Skin of body (tissue), 2 donors: ENCODE measurements around the gene PECR. TPM values are rescaled to one million over a fixed set of nuclear protein-coding genes. Genes with fewer than 3 reads are reported as not detected.
"Not testable (repeated sequence)": the region's sequence is repeated elsewhere in the genome, so short reads cannot be mapped to it uniquely, and the experiment has no call there.

ENCODE experiments used
- DNase-seq: peaks from one replicate; lab custom pipeline; 2025; lab: John Stamatoyannopoulos, UW
- total RNA-seq: library from RNA; depleted of rRNA; stranded (reverse); fragments of >200 nt; gene quantifications from one replicate; pipeline ENCODE4 v1.2.3, GENCODE V29; 2014

Gene PECR
- total RNA-seq, 1 donor from 2014 or later, result 21.7 TPM

DNA sequence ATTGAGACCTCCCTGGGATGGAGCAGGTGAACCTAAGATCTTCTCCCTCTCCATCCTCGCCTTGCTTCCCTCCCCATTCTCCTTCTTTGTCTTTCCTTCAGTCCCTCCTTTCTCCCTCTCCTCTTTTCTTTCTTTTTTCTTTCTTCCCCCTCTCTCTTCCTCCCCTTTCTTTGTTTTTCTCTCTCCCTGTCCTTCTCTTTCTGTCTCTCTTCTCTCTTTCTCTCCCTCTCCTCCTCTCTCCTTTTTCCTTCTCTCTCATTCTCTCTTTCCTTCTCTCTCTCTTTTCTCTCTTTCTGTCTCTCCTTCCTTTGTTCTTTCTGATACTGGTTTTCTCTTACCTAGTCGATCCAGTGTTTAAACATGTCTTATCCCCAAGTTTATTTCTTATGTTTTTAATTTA lies 78.9 kb downstream of the PECR start:
- DNase-seq, result no peak

DNA sequence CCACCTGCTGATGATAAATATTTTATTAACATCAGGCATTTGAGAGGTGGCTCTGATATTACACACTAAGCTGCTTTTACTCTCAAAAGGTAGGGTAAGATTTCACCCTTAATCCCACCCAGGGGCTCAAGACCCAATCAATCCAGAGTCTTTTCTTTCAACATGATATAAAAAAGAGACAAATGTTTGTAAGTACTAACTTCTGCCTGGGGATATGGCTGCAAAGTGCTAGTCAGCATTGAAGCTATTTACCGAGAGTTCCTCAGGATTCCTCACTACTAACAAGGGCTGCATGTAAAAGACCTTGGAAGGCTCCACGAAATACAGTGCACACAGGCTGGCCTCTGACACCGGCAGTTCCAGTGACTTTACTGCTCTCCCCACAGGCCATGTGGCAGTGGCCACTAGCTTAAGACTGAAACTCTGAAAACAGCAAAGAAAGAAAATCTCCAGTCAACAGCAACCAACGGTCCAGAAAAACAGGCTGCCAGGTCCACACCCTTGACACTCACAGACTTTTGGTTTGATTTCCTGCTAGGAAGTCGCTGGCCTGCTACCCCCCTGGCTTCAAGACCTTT lies 79.4 kb downstream of the PECR start:
- DNase-seq, result no peak

DNA sequence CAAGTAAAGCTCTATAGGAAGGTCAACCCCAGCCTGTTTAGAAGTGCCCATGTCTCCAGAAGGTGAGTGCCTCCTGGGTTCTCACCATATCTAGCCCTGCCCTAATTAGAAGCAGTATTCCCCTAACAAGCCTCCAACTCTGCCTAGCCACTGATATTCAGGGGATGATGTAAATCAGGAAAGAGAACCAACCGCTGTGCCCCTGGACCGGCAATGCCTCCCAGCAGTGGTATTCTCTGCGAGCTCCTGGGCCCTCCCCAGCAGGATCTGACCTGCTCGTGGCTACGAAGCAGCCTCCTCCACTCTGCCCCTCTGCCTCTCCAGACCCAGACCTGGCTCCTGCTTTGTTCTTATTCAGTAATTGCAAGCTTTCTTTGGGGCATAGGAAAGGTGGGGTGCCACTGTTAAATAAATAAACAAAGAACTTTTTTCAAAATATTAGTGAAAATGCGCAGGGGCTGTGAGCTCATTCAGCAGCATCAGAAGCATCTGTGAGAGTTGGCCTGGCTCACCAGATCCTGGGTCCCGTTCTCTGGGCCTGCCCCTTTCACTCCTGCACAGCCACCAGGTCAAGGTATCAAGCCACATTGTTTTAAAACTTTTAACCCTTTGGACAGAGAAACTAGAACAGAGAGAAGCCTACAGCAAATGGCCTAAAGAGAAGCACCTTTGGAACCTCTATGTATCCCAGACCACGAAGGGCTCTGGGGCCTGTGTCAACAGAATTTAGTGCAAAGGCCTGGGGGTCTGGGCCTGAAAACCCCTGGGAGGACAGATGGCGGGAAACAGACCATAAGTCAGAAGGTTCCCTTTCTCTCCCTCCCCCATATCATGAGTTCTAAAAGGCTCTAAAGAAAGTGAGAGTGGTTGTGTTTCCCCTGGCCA lies 80.2 kb downstream of the PECR start:
- no peak for DNase-seq

DNA sequence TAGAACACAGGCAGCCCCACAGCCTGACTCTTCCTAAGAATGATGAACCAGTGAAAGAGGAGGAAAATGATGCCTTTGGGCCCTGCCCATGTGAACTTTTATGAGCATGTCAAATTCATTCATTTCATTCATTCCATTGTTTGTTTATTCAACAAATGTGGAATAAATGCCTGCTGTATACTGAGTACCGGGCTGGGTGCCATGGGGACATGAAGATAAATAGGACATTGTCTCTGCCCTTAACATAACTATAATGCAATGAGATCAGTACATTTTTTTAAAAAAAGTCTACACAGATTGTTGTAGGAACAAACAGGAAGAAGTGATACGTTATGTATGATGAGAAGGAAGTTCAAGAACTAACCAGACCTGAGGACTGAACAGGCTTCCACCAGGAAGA lies 83.0 kb downstream of the PECR start:
- DNase-seq, result no peak

DNA sequence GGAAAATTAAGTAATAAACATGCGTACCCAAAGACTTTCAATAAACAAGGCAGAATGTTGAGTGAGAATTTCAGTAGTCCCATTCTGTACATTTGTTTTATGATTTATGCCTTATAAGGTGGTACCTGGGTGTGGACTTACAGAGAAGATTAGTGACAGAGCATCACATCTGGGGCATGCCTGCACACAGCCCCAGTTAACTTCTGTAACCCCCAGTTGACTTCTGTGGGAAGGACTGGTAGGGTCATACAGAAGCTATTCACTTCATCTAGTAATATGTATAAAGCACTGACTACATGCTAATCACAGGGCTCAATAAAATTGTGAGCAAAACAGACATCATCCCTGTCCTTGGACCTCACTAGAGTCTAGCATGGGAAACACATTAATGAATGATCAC lies 84.4 kb downstream of the PECR start:
- DNase-seq, result no peak

DNA sequence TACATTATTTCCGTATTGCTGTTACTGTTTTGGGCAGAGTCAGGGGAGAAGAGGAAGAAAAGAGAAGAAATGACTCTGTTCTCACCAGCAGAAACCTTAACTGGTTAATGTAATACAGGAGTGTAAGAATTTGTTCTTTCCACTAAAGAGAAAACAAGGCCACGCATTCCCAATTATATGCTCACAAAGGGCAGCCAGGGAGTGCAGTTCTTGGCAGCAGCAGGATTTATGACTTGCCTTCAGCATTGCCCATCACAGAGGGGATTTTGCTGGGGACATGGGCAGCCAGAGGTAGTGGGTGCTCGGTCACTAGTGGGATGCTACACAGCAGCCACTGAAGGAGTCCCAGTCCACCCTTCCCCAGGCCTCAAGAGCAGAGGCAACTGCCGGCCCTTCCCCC lies 86.7 kb downstream of the PECR start:
- DNase-seq, result no peak

DNA sequence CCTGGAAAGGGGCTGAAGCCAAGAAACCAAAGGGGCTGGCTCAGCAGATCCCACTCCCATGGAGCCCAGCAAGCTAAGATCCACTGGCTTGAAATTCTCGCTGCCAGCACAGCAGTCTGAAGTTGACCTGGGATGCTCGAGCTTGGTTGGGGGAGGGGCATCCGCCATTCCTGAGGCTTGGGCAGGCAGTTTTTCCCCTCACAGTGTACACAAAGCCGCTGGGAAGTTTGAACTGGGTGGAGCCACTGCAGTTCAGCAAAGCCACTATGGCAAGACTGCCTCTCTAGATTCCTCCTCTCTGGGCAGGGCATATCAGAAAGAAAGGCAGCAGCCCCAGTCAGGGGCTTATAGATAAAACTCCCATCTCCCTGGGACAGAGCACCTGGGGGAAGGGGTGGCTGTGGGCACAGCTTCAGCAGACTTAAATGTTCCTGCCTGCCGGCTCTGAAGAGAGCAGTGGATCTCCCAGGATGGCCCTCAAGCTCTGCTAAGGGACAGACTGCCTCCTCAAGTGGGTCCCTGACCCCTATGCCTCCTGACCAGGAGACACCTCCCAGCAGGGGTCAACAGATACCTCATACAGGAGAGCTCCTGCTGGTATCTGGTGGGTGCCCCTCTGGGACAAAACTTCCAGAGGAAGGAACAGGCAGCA lies 92.9 kb downstream of the PECR start:
- DNase-seq, result not testable (repeated sequence)

Other genes starting within 250 kb of the PECR start
- gene MREG, start 68.3 kb downstream of the PECR start, total RNA-seq, result 8.1 TPM
- gene TMEM169, start 110 bp upstream of the PECR start, total RNA-seq, result 0.69 TPM
- gene XRCC5, start 27.5 kb upstream of the PECR start, total RNA-seq, result 166 TPM